Fibroblast of the aortic adventitia (primary cell): Measurements from ENCODE around the gene ACOXL. TPM values are rescaled to one million over a fixed set of nuclear protein-coding genes. Genes with fewer than 3 reads are reported as not detected.

Experiments
- DNase-seq: peaks from one replicate; pipeline ENCODE4 v3.0.0-alpha.2; 2010; ENCODE audit warnings: low read depth
- H3K4me3 ChIP-seq: 2 replicates; pipeline ENCODE4 v1.5.1; 2011; ENCODE audit warnings: low read depth, mild to moderate bottlenecking, control low read depth, low read length, moderate library complexity
- CTCF ChIP-seq: IDR thresholded peaks from 2 replicates; pipeline ENCODE4 v1.5.1; 2011; ENCODE audit warnings: mild to moderate bottlenecking, low read length, control low read depth, inconsistent platforms; ENCODE audit not compliant: insufficient read depth
- total RNA-seq: library from RNA; depleted of rRNA; stranded (reverse); fragments of >200 nt; gene quantifications from 2 replicates; pipeline ENCODE4 v1.2.3, GENCODE V29; 2012; ENCODE audit warnings: low replicate concordance

The ACOXL gene
- total RNA-seq, 1 donor = not detected

- no peak for TF ChIP-seq CTCF
- no peak overlapping the region for H3K4me3 ChIP-seq
- no peak for DNase-seq
Measured at GRCh38 chr2:111007757-111008688, 275.6 kb downstream of the ACOXL start.

DNA sequence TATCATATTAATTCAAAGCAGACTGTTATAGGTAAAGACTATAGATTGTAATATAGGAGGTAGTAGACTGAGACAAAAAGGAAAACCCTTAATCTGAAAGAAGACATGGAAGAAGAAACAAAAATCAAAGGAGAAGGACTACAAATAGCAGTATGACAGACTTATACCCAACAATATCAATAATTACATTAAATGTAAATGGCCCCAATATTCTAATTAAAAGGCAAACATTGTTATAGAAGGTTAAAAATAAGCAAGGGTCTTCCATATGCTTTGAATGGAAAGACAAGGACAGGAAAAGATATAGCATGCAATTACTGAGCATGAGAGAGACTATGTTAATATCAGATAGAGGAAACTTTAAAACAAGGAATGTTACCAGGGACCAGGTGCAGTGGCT, 278.8 kb downstream of the ACOXL start:
- TF ChIP-seq CTCF = no peak
- DNase-seq = no peak
- H3K4me3 ChIP-seq = no peak overlapping the region

- TF ChIP-seq CTCF = no peak
- H3K4me3 ChIP-seq = no peak overlapping the region
- no peak for DNase-seq
Measured at GRCh38 chr2:111015283-111015995, 283.1 kb downstream of the ACOXL start.

GRCh38 chr2:111017034-111017622, 284.8 kb downstream of the ACOXL start:
- no peak for DNase-seq
- H3K4me3 ChIP-seq = no peak overlapping the region
- TF ChIP-seq CTCF = no peak

DNA sequence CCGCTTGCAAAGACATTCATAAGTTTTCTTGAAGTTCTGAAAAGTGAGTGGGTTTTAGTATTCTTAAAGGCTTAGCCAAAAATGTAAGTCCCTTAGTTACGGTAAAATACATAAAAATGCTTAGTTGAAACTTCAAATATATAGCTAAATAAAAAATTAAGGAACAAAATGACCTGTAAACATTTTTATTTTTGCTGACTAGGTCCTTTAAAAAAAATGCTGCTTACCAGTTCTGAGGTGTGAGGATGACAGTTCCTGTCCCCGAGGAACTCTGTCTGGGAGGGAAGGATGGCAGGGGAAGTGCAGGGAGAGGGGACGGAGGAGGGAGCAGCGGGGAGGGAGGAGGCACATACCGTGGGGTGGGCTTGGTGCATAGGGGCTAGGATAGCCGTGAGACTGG, 285.5 kb downstream of the ACOXL start:
- no peak for DNase-seq
- no peak for TF ChIP-seq CTCF
- no peak overlapping the region for H3K4me3 ChIP-seq

DNA sequence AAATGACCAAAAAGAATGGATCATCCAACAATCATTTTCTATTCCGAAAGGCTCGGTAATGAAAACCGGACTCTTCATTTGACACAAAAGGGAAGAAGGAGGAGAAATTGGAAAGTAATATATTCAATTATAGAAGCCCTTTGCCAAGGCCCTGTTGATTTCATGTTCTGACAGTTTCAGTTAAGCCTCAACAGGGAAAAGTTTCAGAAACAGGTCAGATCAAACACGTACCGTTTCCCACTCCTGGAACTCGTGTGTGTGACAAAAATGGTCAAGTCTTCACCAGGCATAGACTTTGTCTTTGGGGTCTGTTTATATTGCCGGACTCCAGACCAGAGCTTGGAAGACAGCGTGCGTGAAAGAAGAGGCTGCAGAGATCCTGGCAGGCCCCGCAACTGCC, 287.0 kb downstream of the ACOXL start:
- DNase-seq = no peak
- no peak for TF ChIP-seq CTCF
- no peak overlapping the region for H3K4me3 ChIP-seq
